PC-3 (cell line): Measurements from ENCODE around the gene TM4SF5. TPM values are rescaled to one million over a fixed set of nuclear protein-coding genes. Genes with fewer than 3 reads are reported as not detected.

Experiments
- ATAC-seq: fragments of 200-7000 bp; cut with Tn5 transposase; 2 replicates; pipeline ENCODE4 v1.9.1; 2020; ENCODE audit warnings: mild to moderate bottlenecking, moderate library complexity
- BruUV-seq: library from RNA; stranded (reverse); fragments of 400-500 nt; replicated peaks from 2 replicates; lab custom pipeline; 2021; lab: Mats Ljungman, UMichigan
- CTCF ChIA-PET: fragments of 300-600 bp; sonication (Branson Sonifier 250); formaldehyde crosslinking; loops from one replicate; lab custom pipeline; 2022; ENCODE audit warnings: antibody characterized with exemption; lab: Charles Lee
- POLR2A ChIA-PET: fragments of 300-600 bp; sonication (Branson Sonifier 250); formaldehyde crosslinking; loops from one replicate; lab custom pipeline; 2022; ENCODE audit warnings: antibody characterized with exemption; ENCODE audit not compliant: unreplicated experiment; lab: Charles Lee
- DNase-seq: peaks from one replicate; pipeline ENCODE4 v3.0.0-alpha.2; 2015
- H2AFZ ChIP-seq: fragments of 300-600 bp; sonication (generic); 2 replicates; pipeline ENCODE4 v1.6.0; 2016; ENCODE audit warnings: antibody characterized with exemption, low read length
- H3F3A ChIP-seq: fragments of 300-600 bp; sonication (generic); one replicate; pipeline ENCODE4 v1.6.0; 2017; ENCODE audit warnings: antibody characterized with exemption, low read length, control low read depth, mild to moderate bottlenecking; ENCODE audit not compliant: unreplicated experiment
- H3K27ac ChIP-seq: fragments of 300-600 bp; sonication (generic); 2 replicates; pipeline ENCODE4 v1.5.1; 2016; ENCODE audit warnings: mild to moderate bottlenecking, low read length
- H3K27me3 ChIP-seq: fragments of 300-600 bp; sonication (generic); 2 replicates; pipeline ENCODE4 v1.6.1; 2016; ENCODE audit warnings: low read length, mixed read lengths
- H3K36me3 ChIP-seq: fragments of 300-600 bp; sonication (generic); 2 replicates; pipeline ENCODE4 v1.6.1; 2016; ENCODE audit warnings: low read depth, mixed run types, low read length, mixed read lengths
- H3K4me1 ChIP-seq: fragments of 300-600 bp; sonication (generic); 2 replicates; pipeline ENCODE4 v1.5.1; 2016; ENCODE audit warnings: low read length; ENCODE audit not compliant: insufficient read depth
- H3K4me2 ChIP-seq: fragments of 300-600 bp; sonication (generic); 2 replicates; pipeline ENCODE4 v1.6.0; 2016; ENCODE audit warnings: low read length
- H3K4me3 ChIP-seq: fragments of 300-600 bp; sonication (generic); 2 replicates; pipeline ENCODE4 v1.5.1; 2016; ENCODE audit warnings: mild to moderate bottlenecking, low read length, mixed read lengths
- H3K79me2 ChIP-seq: fragments of 300-600 bp; sonication (generic); 2 replicates; pipeline ENCODE4 v1.6.1; 2017; ENCODE audit warnings: low read length, mixed read lengths
- H3K9ac ChIP-seq: fragments of 300-600 bp; sonication (generic); 2 replicates; pipeline ENCODE4 v1.6.0; 2016; ENCODE audit warnings: mild to moderate bottlenecking, low read length
- H3K9me2 ChIP-seq: fragments of 300-600 bp; sonication (generic); replicated peaks from 2 replicates; pipeline ENCODE4 v1.6.1; 2016; ENCODE audit warnings: mixed run types, low read length, mixed read lengths
- H3K9me3 ChIP-seq: fragments of 300-600 bp; sonication (generic); 2 replicates; pipeline ENCODE4 v1.6.1; 2016; ENCODE audit warnings: low read length, mixed read lengths
- H4K20me1 ChIP-seq: fragments of 300-600 bp; sonication (generic); 2 replicates; pipeline ENCODE4 v1.6.1; 2016; ENCODE audit warnings: low read length, mixed read lengths
- EZH2 ChIP-seq: fragments of 300-600 bp; sonication (generic); IDR thresholded peaks from one replicate; pipeline ENCODE4 v1.6.1; 2017; ENCODE audit warnings: antibody characterized with exemption, mild to moderate bottlenecking, low read length; ENCODE audit not compliant: unreplicated experiment
- EZH2phosphoT487 ChIP-seq: fragments of 300-600 bp; sonication (generic); IDR thresholded peaks from 2 replicates; pipeline ENCODE4 v1.6.1; 2018; ENCODE audit warnings: mild to moderate bottlenecking, antibody characterized with exemption, low read length, borderline replicate concordance
- intact Hi-C: fragments of 100-400 bp; cut with micrococcal nuclease; formaldehyde crosslinking; loops from 2 replicates; pipeline ENCODE4 v1.9.0; 2023
- total RNA-seq: library from RNA; depleted of rRNA; stranded (reverse); fragments of >200 nt; gene quantifications from 2 replicates; pipeline ENCODE4 v1.2.3, GENCODE V29; 2014
- TF ChIP-seq, protein P1 (sequence below): fragments of 300-600 bp; sonication (generic); conservative IDR thresholded peaks from 2 replicates; pipeline ENCODE4 v1.5.1; 2017; ENCODE audit warnings: antibody characterized with exemption, low read depth, mild to moderate bottlenecking, low read length

TM4SF5 gene
- total RNA-seq, 1 experiment from 2014 or later, result not detected

DNA sequence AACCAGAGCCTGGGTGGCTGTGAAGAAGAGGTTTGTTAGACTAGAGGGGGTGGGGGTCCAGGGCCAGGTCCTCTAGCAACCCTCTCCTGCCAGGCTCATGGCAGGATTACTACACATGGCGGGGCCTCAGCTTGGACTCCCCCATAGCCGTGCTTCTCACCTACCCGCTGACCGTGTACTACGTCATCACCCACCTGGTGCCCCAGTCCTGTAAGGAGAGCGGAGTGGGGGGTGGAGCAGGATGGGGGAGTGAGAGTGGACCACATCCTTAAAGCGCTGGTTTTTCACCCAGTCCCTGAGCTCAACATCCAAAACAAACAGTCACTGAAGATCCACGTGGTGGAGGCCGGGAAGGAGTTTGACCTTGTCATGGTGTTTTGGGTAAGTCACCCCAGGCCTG lies 27.8 kb upstream of the TM4SF5 start:
- H3K4me1 ChIP-seq, result peaks cover 1% of the 10 kb centered on the region
- H3K9ac ChIP-seq, result no peak overlapping the region
- no peaks in the 10 kb centered on the region for H3K9me2 ChIP-seq
- H2AFZ ChIP-seq, result no peak overlapping the region
- ATAC-seq, result no peak
- H3K9me3 ChIP-seq, result no peaks in the 10 kb centered on the region
- H3F3A ChIP-seq, result no peaks in the 10 kb centered on the region
- no peaks in the 10 kb centered on the region for H3K36me3 ChIP-seq
- peaks cover 2% of the 10 kb centered on the region; the same call in 1 of the 2 replicates for H3K79me2 ChIP-seq
- no peak for DNase-seq
- no peaks in the 10 kb centered on the region for H4K20me1 ChIP-seq
- ChIA-PET POLR2A (no interaction called here), CTCF (interaction anchor here (0.7 kb wide), 1 partner anchor 47 kb away, joined by 3 read pairs; no protein-coding TSS in a partner anchor)
- no TSS peak for BruUV-seq
- H3K27ac ChIP-seq, result no peak overlapping the region
- H3K4me2 ChIP-seq, result no peak overlapping the region
- intact Hi-C loops, result no loop called here
- H3K27me3 ChIP-seq, result no peaks in the 10 kb centered on the region
- no peak overlapping the region for H3K4me3 ChIP-seq
- TF ChIP-seq, protein P1, sequence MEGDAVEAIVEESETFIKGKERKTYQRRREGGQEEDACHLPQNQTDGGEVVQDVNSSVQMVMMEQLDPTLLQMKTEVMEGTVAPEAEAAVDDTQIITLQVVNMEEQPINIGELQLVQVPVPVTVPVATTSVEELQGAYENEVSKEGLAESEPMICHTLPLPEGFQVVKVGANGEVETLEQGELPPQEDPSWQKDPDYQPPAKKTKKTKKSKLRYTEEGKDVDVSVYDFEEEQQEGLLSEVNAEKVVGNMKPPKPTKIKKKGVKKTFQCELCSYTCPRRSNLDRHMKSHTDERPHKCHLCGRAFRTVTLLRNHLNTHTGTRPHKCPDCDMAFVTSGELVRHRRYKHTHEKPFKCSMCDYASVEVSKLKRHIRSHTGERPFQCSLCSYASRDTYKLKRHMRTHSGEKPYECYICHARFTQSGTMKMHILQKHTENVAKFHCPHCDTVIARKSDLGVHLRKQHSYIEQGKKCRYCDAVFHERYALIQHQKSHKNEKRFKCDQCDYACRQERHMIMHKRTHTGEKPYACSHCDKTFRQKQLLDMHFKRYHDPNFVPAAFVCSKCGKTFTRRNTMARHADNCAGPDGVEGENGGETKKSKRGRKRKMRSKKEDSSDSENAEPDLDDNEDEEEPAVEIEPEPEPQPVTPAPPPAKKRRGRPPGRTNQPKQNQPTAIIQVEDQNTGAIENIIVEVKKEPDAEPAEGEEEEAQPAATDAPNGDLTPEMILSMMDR, result no peak
- TF ChIP-seq EZH2phosphoT487 (no peak), EZH2 (no peak)

GRCh38 chr17:4744999-4745969 lies 26.4 kb upstream of the TM4SF5 start:
- Histone ChIP-seq H3K36me3 (no peaks in the 10 kb centered on the region), H3K4me3 (no peak overlapping the region), H3K9ac (no peak overlapping the region), H4K20me1 (no peaks in the 10 kb centered on the region), H3K4me1 (no peaks in the 10 kb centered on the region), H3K9me3 (no peaks in the 10 kb centered on the region), H3K79me2 (no peaks in the 10 kb centered on the region), H3K9me2 (no peaks in the 10 kb centered on the region), H3K27me3 (no peaks in the 10 kb centered on the region), H3K4me2 (no peak overlapping the region), H3K27ac (no peak overlapping the region), H3F3A (no peaks in the 10 kb centered on the region), H2AFZ (no peak overlapping the region)
- intact Hi-C loops, result no loop called here
- CTCF ChIA-PET, result no interaction called here
- ATAC-seq (no peak), DNase-seq (no peak)
- no TSS peak for BruUV-seq
- TF ChIP-seq, protein P1, result no peak
- no peak for TF ChIP-seq EZH2phosphoT487
- TF ChIP-seq EZH2, result no peak
- POLR2A ChIA-PET, result no interaction called here

GRCh38 chr17:4747847-4748246 lies 23.8 kb upstream of the TM4SF5 start:
- Histone ChIP-seq H3K9ac (no peak overlapping the region), H3K36me3 (no peaks in the 10 kb centered on the region), H3F3A (no peaks in the 10 kb centered on the region), H3K27me3 (no peaks in the 10 kb centered on the region), H3K9me2 (no peaks in the 10 kb centered on the region), H3K4me3 (no peak overlapping the region), H4K20me1 (no peaks in the 10 kb centered on the region), H2AFZ (no peak overlapping the region), H3K79me2 (no peaks in the 10 kb centered on the region), H3K4me1 (no peaks in the 10 kb centered on the region), H3K4me2 (no peak overlapping the region), H3K9me3 (no peaks in the 10 kb centered on the region), H3K27ac (no peak overlapping the region)
- no TSS peak for BruUV-seq
- intact Hi-C loops, result no loop called here
- DNase-seq (no peak), ATAC-seq (no peak)
- TF ChIP-seq EZH2 (no peak), EZH2phosphoT487 (no peak)
- TF ChIP-seq, protein P1, result no peak
- CTCF ChIA-PET, result no interaction called here
- POLR2A ChIA-PET, result no interaction called here
